Gastrocnemius medialis (tissue), 4 donors: ENCODE data around the gene TSNAX. TPM values are rescaled to one million over a fixed set of nuclear protein-coding genes. Genes with fewer than 3 reads are reported as not detected.
A peak's percentile ranks its signal among the peaks of the same experiment; 100 is the strongest.

Experiments
- ATAC-seq, 2 donors: fragments of 150-250 bp; one replicate each; pipeline ENCODE4 v1.9.1; 2016
- DNase-seq, 2 donors: peaks; one replicate each; pipeline ENCODE4 v3.0.0-alpha.2; 2019
- H3K27ac ChIP-seq, 4 donors: fragments of 200-600 bp; sonication (generic); 1 replicate in 1 of 4; 2 replicates in 3 of 4; pipeline ENCODE4 v1.5.1; 2016 to 2018; ENCODE audit warnings: mild to moderate bottlenecking in 2 of 4, moderate library complexity in 1 of 4
- H3K27me3 ChIP-seq, 3 donors: fragments of 200-600 bp; sonication (generic) in 2 of 3; 1 replicate in 1 of 3; 2 replicates in 2 of 3; pipeline versions ENCODE4 v1.5.1 to v1.6.0; 2016 to 2019; ENCODE audit warnings: mild to moderate bottlenecking in 1 of 3, moderate library complexity in 1 of 3
- H3K36me3 ChIP-seq, 2 donors: fragments of 200-600 bp; sonication (generic) in 1 of 2; one replicate each; pipeline ENCODE4 v1.5.1; 2017 to 2018
- H3K4me1 ChIP-seq, 2 donors: fragments of 200-600 bp; sonication (generic) in 1 of 2; one replicate each; pipeline ENCODE4 v1.5.1; 2016 to 2017; ENCODE audit warnings: mild to moderate bottlenecking in 2 of 2
- H3K4me3 ChIP-seq, 4 donors: fragments of 200-600 bp; sonication (generic) in 3 of 4; 1 replicate in 1 of 4; 2 replicates in 3 of 4; pipeline ENCODE4 v1.5.1; 2016 to 2019; ENCODE audit warnings: mild to moderate bottlenecking in 2 of 4
- H3K9me3 ChIP-seq, 3 donors: fragments of 200-600 bp; sonication (generic) in 2 of 3; 1 replicate in 1 of 3; 2 replicates in 2 of 3; pipeline ENCODE4 v1.5.1; 2016 to 2019
- CTCF ChIP-seq, 5 experiments: fragments of 450-650 bp in 3 of 5; fragments of 200-600 bp in 2 of 5; sonication (generic) in 2 of 5; IDR thresholded peaks in 4 of 5; conservative IDR thresholded peaks in 1 of 5; 1 replicate in 4 of 5; 2 replicates in 1 of 5; pipeline ENCODE4 v1.5.1; 2016 to 2019; ENCODE audit warnings: antibody characterized with exemption in 5 of 5, mild to moderate bottlenecking in 3 of 5, moderate library complexity in 3 of 5
- POLR2A ChIP-seq, 2 donors: fragments of 450-650 bp; IDR thresholded peaks; one replicate each; pipeline ENCODE4 v1.6.1; 2017; ENCODE audit warnings: antibody characterized with exemption in 2 of 2, mild to moderate bottlenecking in 2 of 2, moderate library complexity in 2 of 2
- in situ Hi-C, 4 donors: fragments of 200-750 bp; cut with MboI; loops; one replicate each; pipeline versions ENCODE4 v1.15.0 to v1.8.0; 2017; ENCODE audit warnings: low sequenced_read_pairs in 4 of 4
- intact Hi-C: fragments of 100-400 bp; cut with DNase I; formaldehyde crosslinking; loops from one replicate; pipeline ENCODE4 v1.15.1; 2023; ENCODE audit warnings: low total_unique reads
- total RNA-seq, 4 donors: library from RNA; depleted of rRNA; stranded (reverse); fragments of >200 nt; gene quantifications; one replicate each; pipeline versions ENCODE4 v1.1.0 to v1.2.3, GENCODE V29; 2016

TSNAX gene
- total RNA-seq, 4 donors from 2014 or later: 47.8 to 84.2 (median 77.8) TPM

- intact Hi-C loops: no loop called here
- Histone ChIP-seq H3K27me3 (no peaks in the 10 kb centered on the region), H3K4me1 (peaks cover 21 to 30% of the 10 kb centered on the region in 2 donors), H3K27ac (peak overlapping the region in 2 of 4 donors; percentile 18 to 26), H3K36me3 (no peaks in the 10 kb centered on the region), H3K4me3 (no peak overlapping the region), H3K9me3 (no peaks in the 10 kb centered on the region)
- in situ Hi-C loops: no loop called here
- DNase-seq (no peak), ATAC-seq (peak in 1 of 2 donors; percentile 49)
- peak in 3 of 5 experiments; percentile 27 to 38 (median 37) for TF ChIP-seq CTCF (IDR thresholded peaks at IDR 0.05 in 4 of 5, conservative IDR thresholded peaks at IDR 0.05 in 1 of 5)
- TF ChIP-seq POLR2A (IDR thresholded peaks at IDR 0.05): no peak
These were observed 21.9 kb downstream of the TSNAX start for GRCh38 chr1:231550448-231550781.

GRCh38 chr1:231553320-231553719, 24.9 kb downstream of the TSNAX start:
- ATAC-seq (peak in 1 of 2 donors; percentile 25), DNase-seq (no peak)
- H3K4me1 ChIP-seq: peaks cover 29 to 31% of the 10 kb centered on the region in 2 donors
- no peaks in the 10 kb centered on the region for H3K27me3 ChIP-seq
- H3K4me3 ChIP-seq: no peak overlapping the region
- no peaks in the 10 kb centered on the region for H3K9me3 ChIP-seq
- TF ChIP-seq POLR2A (IDR thresholded peaks at IDR 0.05): no peak
- no peak for TF ChIP-seq CTCF (IDR thresholded peaks at IDR 0.05 in 4 of 5, conservative IDR thresholded peaks at IDR 0.05 in 1 of 5)
- in situ Hi-C loops: no loop called here
- intact Hi-C loops: no loop called here
- H3K36me3 ChIP-seq: no peaks in the 10 kb centered on the region
- peak overlapping the region in 3 of 4 donors; percentile 44 to 55 (median 46) for H3K27ac ChIP-seq

GRCh38 chr1:231554969-231555368, 26.5 kb downstream of the TSNAX start:
- no peaks in the 10 kb centered on the region for H3K9me3 ChIP-seq
- no peak for TF ChIP-seq POLR2A (IDR thresholded peaks at IDR 0.05)
- no peak for TF ChIP-seq CTCF (IDR thresholded peaks at IDR 0.05 in 4 of 5, conservative IDR thresholded peaks at IDR 0.05 in 1 of 5)
- H3K36me3 ChIP-seq: no peaks in the 10 kb centered on the region
- peak overlapping the region in 1 of 4 donors; percentile 4 for H3K27ac ChIP-seq
- no peak overlapping the region for H3K4me3 ChIP-seq
- in situ Hi-C loops: no loop called here
- peaks cover 14 to 28% of the 10 kb centered on the region in 2 donors for H3K4me1 ChIP-seq
- ATAC-seq: no peak
- DNase-seq: no peak
- no peaks in the 10 kb centered on the region for H3K27me3 ChIP-seq
- intact Hi-C loops: no loop called here

- Histone ChIP-seq H3K27me3 (no peaks in the 10 kb centered on the region), H3K4me1 (peaks cover 7 to 20% of the 10 kb centered on the region in 2 donors), H3K36me3 (peaks cover 0 to 14% of the 10 kb centered on the region in 2 donors), H3K4me3 (no peak overlapping the region), H3K27ac (peak overlapping the region in 3 of 4 donors; percentile 11 to 55 (median 47)), H3K9me3 (no peaks in the 10 kb centered on the region)
- DNase-seq: no peak
- in situ Hi-C loops: no loop called here
- TF ChIP-seq POLR2A (IDR thresholded peaks at IDR 0.05): no peak
- TF ChIP-seq CTCF (IDR thresholded peaks at IDR 0.05 in 4 of 5, conservative IDR thresholded peaks at IDR 0.05 in 1 of 5): no peak
- ATAC-seq: peak in 1 of 2 donors; percentile 11
- intact Hi-C loops: no loop called here
These were observed 28.9 kb downstream of the TSNAX start for GRCh38 chr1:231557411-231557810.
